Parathyroid adenoma (tissue), 2 donors: Measurements from ENCODE around the gene CD6.
A peak's percentile ranks its signal among the peaks of the same experiment; 100 is the strongest.

Source experiments
- H2AFZ ChIP-seq: fragments of 300-600 bp; sonication (generic); one replicate; pipeline ENCODE4 v1.7.0; 2017; ENCODE audit warnings: antibody characterized with exemption, mild to moderate bottlenecking
- H3K27ac ChIP-seq: fragments of 300-600 bp; sonication (generic); one replicate; pipeline ENCODE4 v1.7.0; 2017
- H3K27me3 ChIP-seq: fragments of 300-600 bp; sonication (generic); one replicate; pipeline ENCODE4 v1.7.0; 2017; ENCODE audit warnings: low read length; ENCODE audit not compliant: control insufficient read depth, insufficient read depth
- H3K36me3 ChIP-seq: fragments of 300-600 bp; sonication (generic); one replicate; pipeline ENCODE4 v1.7.0; 2017; ENCODE audit warnings: low read length; ENCODE audit not compliant: control insufficient read depth, insufficient read depth
- H3K4me1 ChIP-seq: fragments of 300-600 bp; sonication (generic); one replicate; pipeline ENCODE4 v1.7.0; 2017; ENCODE audit warnings: control low read depth
- H3K4me2 ChIP-seq: fragments of 300-600 bp; sonication (generic); one replicate; pipeline ENCODE4 v1.7.0; 2017; ENCODE audit warnings: low read length
- H3K4me3 ChIP-seq: fragments of 300-600 bp; sonication (generic); one replicate; pipeline ENCODE4 v1.7.0; 2017; ENCODE audit warnings: low read depth, low read length
- H3K79me2 ChIP-seq: fragments of 300-600 bp; sonication (generic); one replicate; pipeline ENCODE4 v1.7.0; 2017; ENCODE audit warnings: control low read depth
- H3K9ac ChIP-seq: fragments of 300-600 bp; sonication (generic); one replicate; pipeline ENCODE4 v1.7.0; 2017; ENCODE audit warnings: mild to moderate bottlenecking
- H3K9me3 ChIP-seq: fragments of 300-600 bp; sonication (generic); one replicate; pipeline ENCODE4 v1.7.0; 2017; ENCODE audit warnings: low read length; ENCODE audit not compliant: control insufficient read depth
- CTCF ChIP-seq: fragments of 300-600 bp; sonication (generic); IDR thresholded peaks from one replicate; pipeline ENCODE4 v1.7.0; 2017; ENCODE audit warnings: antibody characterized with exemption, mild to moderate bottlenecking
- donor health status: primary hyperparathyroidism.

The CD6 gene

GRCh38 chr11:60923800-60924109 is 47.7 kb upstream of the CD6 start:
- TF ChIP-seq CTCF: no peak
- H2AFZ ChIP-seq: no peak overlapping the region
- no peak overlapping the region for H3K4me3 ChIP-seq
- no peaks in the 10 kb centered on the region for H3K9me3 ChIP-seq
- no peaks in the 10 kb centered on the region for H3K79me2 ChIP-seq
- no peak overlapping the region for H3K9ac ChIP-seq
- H3K4me2 ChIP-seq: peak overlapping the region; percentile 67
- H3K27ac ChIP-seq: no peak overlapping the region
- H3K27me3 ChIP-seq: no peaks in the 10 kb centered on the region
- no peaks in the 10 kb centered on the region for H3K36me3 ChIP-seq
- H3K4me1 ChIP-seq: no peaks in the 10 kb centered on the region

- H3K4me2 ChIP-seq: peak within 1 kb of the TSS; percentile 67
- no peaks in the 10 kb centered on the region for H3K27me3 ChIP-seq
- H3K4me1 ChIP-seq: no peaks in the 10 kb centered on the region
- no peaks in the 10 kb centered on the region for H3K9me3 ChIP-seq
- no peaks in the 10 kb centered on the region for H3K79me2 ChIP-seq
- no peak within 1 kb of the TSS for H3K9ac ChIP-seq
- no peak within 1 kb of the TSS for H3K27ac ChIP-seq
- no peak for TF ChIP-seq CTCF
- no peaks in the 10 kb centered on the region for H3K36me3 ChIP-seq
- peak within 1 kb of the TSS; percentile 66 for H2AFZ ChIP-seq
- peak within 1 kb of the TSS; percentile 55 for H3K4me3 ChIP-seq
These were observed 47.2 kb upstream of the CD6 start, which contains the start of gene TMEM132A for GRCh38 chr11:60924110-60924905. TSS of gene TMEM132A (plus strand) at chr11:60924460. CDS start at chr11:60924634, 174 bp downstream.

- Histone ChIP-seq H3K27me3 (no peaks in the 10 kb centered on the region), H3K9ac (no peak overlapping the region), H3K79me2 (no peaks in the 10 kb centered on the region), H3K27ac (no peak overlapping the region), H3K4me3 (peak overlapping the region; percentile 55), H3K9me3 (no peaks in the 10 kb centered on the region), H3K4me2 (peak overlapping the region; percentile 67), H3K4me1 (no peaks in the 10 kb centered on the region), H2AFZ (peak overlapping the region; percentile 66), H3K36me3 (no peaks in the 10 kb centered on the region)
- TF ChIP-seq CTCF: no peak
These were observed 46.3 kb upstream of the CD6 start for GRCh38 chr11:60924906-60925853.

- H3K79me2 ChIP-seq: no peaks in the 10 kb centered on the region
- no peak overlapping the region for H3K4me2 ChIP-seq
- no peak overlapping the region for H3K27ac ChIP-seq
- H3K4me3 ChIP-seq: no peak overlapping the region
- no peaks in the 10 kb centered on the region for H3K4me1 ChIP-seq
- TF ChIP-seq CTCF: no peak
- H2AFZ ChIP-seq: no peak overlapping the region
- no peaks in the 10 kb centered on the region for H3K27me3 ChIP-seq
- no peaks in the 10 kb centered on the region for H3K36me3 ChIP-seq
- H3K9me3 ChIP-seq: no peaks in the 10 kb centered on the region
- H3K9ac ChIP-seq: no peak overlapping the region
These were observed 45.6 kb upstream of the CD6 start for GRCh38 chr11:60925868-60926267.
